GM08714 (cell line): ENCODE results near the gene PAQR3.
"Not testable (repeated sequence)": the region's sequence is repeated elsewhere in the genome, so short reads cannot be mapped to it uniquely, and the experiment has no call there.

Experiments
- H3K4me3 ChIP-seq: fragments of 200-500 bp; sonication (Bioruptor generic); 2 replicates; pipeline ENCODE4 v1.5.1; 2014; ENCODE audit warnings: mild to moderate bottlenecking, low read length, inconsistent platforms
- ZNF274 ChIP-seq: IDR thresholded peaks from 2 replicates; pipeline ENCODE4 v1.6.1; 2012; ENCODE audit warnings: mild to moderate bottlenecking, low read depth, low read length

Gene PAQR3

DNA sequence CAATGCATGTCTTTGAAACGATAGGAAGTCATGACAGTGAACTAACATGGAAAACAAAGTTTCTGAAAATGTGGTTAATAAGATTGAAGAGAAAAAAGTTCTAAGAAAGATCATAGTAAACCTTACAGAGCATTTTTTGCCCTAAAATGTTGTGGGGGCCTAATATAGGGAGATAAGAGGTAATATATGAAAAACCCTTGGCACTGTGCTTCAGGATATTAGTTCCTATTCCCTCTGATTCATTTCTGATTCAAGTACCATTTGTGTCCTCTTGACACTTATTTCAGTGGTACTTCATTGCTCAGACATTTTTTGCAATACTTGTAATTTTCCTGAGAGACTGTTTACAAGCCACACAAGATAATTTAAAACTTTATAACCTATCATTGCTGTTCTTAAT is 35.1 kb downstream of the PAQR3 start:
- no peak for TF ChIP-seq ZNF274
- H3K4me3 ChIP-seq = no peak overlapping the region

DNA sequence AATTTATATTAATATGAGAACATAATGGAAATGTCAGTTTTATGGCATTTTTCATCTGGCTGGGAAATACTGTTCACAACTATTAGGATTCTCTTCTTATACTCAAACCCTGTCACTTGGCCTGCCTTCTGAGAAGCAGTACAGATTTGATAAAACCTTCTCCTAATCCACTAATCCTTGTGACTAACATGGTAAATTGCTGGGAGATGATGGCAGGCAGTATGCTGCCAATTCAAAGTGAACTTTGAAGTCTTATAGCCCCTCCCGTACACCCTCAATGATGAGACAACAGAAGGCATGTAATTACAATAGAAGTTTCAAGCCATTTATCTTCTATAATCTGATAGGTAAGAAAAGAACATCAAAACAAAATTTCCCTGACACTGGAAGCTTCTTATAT is 36.9 kb downstream of the PAQR3 start:
- no peak for TF ChIP-seq ZNF274
- H3K4me3 ChIP-seq = no peak overlapping the region

DNA sequence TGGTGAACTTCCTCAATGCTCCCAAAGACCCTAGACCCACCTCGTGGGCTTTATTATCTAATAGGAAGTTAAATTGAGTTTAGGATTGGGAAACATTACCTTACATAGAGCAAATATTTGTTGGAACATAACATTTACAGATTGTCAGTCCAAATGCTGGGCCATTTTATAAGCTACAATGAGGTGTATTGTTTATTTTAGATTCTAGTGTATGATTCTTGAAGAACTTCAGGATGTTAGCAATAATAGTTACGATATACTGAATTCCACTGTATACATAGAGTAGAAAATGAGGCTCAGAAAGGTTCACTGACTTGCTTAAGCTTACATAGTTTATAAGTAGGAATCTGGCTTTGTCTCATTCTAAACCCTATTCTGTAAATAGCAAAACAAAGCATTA is 37.4 kb downstream of the PAQR3 start:
- no peak for TF ChIP-seq ZNF274
- H3K4me3 ChIP-seq = no peak overlapping the region

DNA sequence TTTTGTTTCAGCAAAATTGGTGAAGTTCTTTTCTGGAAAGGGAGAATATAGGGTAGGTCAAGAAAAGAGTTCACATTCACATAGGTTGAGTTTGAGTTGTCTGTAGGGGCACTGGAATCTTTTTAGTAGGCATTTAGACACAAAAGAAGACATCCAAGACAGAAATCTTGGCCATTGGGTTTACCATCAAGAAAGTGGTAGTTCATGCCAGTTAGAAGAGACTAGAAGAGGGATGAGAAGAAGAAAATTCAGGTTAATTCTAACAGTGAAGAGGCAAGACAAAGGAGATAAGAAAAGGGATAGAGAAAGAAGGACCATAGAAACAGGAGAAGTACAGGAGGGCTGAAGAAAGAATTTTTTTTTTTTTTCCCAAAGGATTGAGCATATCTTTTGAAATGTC is 39.9 kb downstream of the PAQR3 start:
- no peak overlapping the region for H3K4me3 ChIP-seq
- no peak for TF ChIP-seq ZNF274

DNA sequence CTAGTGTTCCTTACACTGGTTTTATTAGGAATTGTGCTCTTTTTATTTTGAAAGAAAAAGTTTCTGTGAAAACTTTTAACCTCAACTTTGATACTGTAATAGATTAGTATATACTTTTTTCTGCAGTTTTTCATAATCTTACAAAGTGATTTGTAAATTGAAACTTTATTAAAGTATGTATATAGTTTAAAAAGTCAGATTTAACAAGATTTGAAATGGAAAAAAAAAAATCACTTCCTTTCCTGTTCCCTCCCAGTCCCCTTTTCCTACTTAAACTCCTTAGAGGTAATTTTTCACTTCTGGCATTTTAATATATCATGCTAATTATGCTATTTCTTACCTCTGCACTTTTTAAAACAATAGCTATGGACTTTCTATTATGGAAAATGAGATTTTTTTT is 49.3 kb downstream of the PAQR3 start:
- H3K4me3 ChIP-seq = no peak overlapping the region
- no peak for TF ChIP-seq ZNF274

DNA sequence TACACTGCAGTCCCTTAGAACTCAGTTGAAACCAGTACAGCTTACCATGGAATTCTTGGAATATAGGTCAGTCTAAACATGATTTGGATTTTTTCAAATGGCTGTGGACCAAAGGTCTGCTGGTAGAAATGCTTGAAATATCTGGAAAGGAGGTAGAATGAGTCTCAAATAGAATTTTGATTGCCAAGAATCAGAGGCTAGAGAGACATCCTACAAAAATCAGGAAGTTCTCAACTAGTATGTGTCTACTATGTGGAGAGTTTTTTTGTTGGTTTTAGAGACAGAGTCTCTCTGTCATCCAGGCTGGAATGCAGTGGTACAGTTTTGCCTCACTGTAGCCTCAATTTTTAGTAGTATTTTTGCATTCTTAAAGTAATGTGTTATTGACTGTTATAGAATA is 53.6 kb downstream of the PAQR3 start:
- H3K4me3 ChIP-seq = no peak overlapping the region
- no peak for TF ChIP-seq ZNF274

DNA sequence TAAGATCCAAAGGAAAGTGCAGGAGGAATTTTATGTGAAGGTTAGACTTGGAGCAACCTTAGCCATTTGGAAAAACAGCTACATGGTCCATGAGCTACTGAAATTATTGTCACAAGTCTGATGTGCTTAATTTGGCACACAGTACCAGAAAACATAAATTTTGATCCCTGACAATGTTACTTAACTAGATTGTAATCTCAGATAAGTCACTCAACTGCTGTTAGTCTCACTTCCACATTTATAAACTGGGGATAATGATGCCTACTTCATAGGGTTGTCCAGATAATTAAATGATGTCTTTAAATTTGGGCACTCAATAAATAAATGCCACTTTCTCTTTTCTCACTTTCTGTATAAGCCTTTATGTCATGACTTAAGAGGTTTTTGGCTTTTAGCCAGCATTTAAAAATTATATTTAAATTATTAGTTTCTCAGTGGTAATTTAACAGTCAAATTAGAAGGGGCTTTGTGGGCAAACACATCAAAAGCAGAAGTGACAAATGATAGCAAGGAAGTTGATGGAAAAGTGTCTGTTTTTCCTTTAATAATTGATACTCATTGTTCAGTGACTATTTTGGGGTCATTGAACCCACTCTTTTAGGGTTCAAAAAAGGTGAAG is 58.3 kb downstream of the PAQR3 start:
- TF ChIP-seq ZNF274 = no peak
- H3K4me3 ChIP-seq = no peak overlapping the region

DNA sequence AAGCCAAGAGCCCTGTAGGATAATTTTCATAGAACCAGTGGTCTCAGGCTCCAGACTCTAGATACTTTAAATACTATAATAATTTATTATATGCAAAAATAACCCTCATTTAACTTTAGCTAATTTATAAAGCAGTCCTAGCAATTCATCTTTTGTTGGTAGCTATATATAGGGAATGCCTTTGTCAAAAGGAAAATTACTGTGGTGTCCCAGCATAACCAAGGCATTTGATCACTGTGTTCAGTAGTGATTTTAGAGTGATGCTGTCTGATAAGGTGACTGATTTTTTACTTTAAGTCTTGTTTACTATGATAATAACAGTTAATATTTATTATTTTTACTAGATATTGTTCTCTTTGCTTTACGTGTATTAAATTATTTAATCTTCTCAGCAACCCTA is 61.2 kb downstream of the PAQR3 start:
- no peak overlapping the region for H3K4me3 ChIP-seq

DNA sequence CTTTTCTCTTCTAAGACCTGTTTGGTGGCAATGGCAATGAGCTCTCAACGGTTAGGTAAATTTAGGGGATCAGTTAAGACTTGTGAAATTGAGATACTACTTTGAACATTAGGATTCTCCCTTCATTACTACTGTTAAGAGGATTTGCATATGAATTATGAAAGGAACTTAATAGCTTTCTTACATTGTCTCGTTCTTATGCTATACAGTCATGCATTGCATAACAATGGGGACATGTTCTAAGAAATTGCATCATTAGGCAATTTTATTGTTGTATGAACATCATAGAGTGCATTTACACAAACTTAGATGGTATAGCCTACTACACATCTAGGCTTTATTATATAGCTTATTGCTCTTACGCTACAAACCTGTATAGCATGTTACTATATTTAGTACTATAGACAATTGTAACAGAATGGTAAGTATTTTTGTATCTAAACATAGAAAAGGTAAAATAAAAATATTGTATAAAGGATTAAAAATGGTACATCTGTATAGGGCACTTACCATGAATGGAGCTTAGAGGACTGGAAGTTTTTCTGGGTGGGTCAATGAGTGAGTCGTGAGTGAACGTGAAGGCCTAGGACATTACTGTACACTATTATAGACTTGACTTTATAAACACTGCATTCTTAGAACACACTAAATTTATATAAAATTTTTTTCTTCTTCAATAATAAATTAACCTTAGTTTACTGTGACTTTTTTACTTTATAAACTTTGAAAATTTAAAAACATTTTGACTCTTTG is 62.5 kb downstream of the PAQR3 start:
- no peak overlapping the region for H3K4me3 ChIP-seq
- TF ChIP-seq ZNF274 = no peak

More for the DNA sequence above, 61.2 kb downstream of the PAQR3 start:
- TF ChIP-seq ZNF274 = no peak

DNA sequence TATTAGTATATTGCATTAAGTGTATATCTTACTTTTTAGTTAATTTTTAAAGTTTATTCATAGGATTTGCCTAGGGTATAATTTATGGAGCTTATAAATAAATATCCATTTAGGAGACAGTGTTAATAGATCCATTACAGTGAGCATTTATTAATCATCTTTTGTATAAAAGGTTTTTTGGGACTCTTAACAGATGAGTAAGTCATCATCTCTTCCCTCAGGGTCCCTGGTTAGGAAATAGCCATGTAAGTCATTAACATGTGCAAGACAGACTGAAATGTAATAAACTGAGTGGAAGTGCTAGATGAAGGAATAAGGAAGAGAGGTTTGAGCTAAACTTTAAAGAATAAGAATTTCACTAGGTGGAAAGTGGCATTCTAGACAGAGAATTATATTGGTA is 69.2 kb downstream of the PAQR3 start:
- H3K4me3 ChIP-seq = no peak overlapping the region
- no peak for TF ChIP-seq ZNF274

DNA sequence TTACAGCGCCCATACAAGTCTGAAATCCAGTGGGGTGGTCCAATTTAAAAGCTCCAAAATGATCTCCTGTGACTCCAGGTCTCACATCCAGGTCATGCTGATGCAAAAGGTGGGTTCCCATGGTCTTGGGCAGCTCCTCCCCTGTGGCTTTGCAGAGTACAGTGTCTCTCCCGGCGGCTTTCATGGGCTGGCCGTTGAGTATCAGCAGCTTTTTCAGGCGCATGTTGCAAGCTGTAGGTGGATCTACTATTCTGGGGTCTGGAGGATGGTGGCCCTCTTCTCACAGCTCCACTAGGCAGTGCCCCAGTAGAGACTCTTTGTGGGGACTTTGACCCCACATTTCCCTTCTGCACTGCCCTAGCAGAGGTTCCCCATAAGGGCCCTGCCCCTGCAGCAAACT is 70.5 kb downstream of the PAQR3 start:
- H3K4me3 ChIP-seq = not testable (repeated sequence)

DNA sequence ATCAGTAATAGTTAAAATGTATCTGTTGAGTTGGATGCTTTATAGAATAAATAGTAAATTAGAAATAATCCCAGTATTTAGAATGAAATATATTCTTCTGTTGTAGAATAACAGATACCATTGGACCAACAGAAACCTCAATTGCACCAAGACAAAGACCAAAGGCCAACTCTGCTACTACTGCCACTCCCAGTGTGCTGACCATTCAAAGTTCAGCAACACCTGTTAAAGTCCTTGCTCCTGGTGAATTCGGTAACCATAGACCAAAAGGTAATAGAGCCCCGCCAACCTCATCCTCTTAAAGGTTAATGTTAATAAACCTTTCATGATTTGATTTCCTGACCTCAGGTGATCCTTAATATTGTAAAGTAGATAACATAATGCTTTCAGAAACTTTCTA is 73.8 kb downstream of the PAQR3 start:
- TF ChIP-seq ZNF274 = no peak
- H3K4me3 ChIP-seq = no peak overlapping the region

DNA sequence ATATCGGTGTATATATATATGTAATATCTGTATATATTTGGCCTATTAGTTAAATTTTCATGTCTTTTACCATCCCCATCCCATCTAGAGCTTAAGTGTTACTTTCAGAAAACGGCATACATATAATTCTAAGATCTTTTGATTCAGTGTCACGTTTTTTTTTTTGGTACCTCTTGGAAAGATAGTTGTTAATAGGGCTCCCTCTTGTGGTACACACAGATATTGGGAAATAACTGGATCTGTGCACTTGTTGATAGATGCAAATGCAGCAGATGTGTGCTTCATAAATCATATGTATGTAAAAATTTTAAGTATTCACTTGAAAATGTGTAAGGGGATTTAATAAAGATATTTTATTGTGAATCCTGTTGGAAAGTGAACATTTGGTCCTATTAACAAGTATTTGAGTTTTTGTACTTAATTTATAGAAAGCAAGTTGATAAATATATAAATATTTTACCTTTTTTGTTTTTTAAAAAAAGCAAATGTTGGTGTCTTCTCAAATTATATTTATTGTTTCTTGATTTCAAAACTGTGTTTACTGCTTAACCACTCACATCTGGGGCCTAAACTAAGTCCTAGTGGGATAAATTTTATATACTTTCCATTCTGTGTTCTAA is 74.7 kb downstream of the PAQR3 start:
- no peak for TF ChIP-seq ZNF274
- H3K4me3 ChIP-seq = no peak overlapping the region

DNA sequence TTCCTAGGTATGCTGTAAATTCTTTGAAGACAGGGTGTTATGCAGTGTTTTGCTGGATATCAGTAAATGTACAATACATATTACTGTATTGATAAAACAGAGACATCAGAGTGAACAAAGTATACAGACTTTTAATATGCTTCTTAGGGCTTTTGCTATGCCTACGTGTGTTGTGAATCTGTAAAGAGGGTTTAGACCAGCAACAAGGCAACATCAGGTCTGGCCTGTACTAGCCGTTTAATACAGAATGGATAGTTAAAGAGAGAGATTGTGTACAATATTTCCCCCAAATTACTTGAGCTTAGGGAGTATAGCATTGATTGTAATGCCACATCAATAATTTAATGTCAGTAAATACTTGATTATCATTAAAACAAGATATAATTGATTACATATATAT is 75.2 kb downstream of the PAQR3 start:
- no peak overlapping the region for H3K4me3 ChIP-seq
- TF ChIP-seq ZNF274 = no peak

DNA sequence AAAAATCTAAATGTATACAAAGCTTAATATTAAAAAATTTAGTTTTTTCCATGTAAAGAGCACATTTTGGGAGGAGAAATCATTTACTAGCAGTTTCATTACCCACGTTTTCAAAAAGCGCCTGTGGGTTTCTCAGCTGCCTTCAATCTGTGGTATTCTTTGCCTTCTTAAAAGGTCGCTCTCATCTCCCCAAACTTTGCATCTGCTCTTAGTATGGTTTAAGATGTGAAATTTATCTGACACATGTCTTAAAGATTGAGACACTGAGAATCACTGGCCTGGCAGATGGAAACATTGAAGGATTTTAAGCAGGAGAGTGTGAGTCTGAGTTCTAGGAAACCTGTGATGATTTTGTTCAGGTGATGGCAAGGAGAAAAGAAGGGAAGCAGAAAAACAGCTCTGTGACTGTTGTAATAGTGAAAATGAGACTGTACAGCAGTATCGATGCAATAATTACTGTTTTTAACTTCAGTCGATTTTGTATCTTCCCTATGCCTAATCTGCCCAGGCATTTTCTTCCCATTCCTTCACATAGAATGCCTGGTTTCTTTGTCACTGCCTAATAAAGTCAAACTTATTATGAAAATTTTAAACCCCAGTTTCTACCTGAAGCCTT is 75.9 kb downstream of the PAQR3 start:
- no peak for TF ChIP-seq ZNF274
- no peak overlapping the region for H3K4me3 ChIP-seq
